ENCODE results near the gene SLC10A6. TPM values are rescaled to one million over a fixed set of nuclear protein-coding genes. Genes with fewer than 3 reads are reported as not detected.
"Not testable (repeated sequence)": the region's sequence is repeated elsewhere in the genome, so short reads cannot be mapped to it uniquely, and the experiment has no call there.

Gene SLC10A6, protein sequence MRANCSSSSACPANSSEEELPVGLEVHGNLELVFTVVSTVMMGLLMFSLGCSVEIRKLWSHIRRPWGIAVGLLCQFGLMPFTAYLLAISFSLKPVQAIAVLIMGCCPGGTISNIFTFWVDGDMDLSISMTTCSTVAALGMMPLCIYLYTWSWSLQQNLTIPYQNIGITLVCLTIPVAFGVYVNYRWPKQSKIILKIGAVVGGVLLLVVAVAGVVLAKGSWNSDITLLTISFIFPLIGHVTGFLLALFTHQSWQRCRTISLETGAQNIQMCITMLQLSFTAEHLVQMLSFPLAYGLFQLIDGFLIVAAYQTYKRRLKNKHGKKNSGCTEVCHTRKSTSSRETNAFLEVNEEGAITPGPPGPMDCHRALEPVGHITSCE
- polyA plus RNA-seq (ENCODE audit: insufficient read length in 12 of 12) = under 1 TPM in 6 of 12 donors, not detected in 6; 0.11 to 0.30 (median 0.20) TPM
- long read RNA-seq, donor 1 = 0 reads
- long read RNA-seq, donor 2 = 0 reads
- long read RNA-seq, donor 3 = 0 reads
- long read RNA-seq, donor 4 = 0 reads
- long read RNA-seq, donor 5 = 0 reads
- long read RNA-seq, donor 6 = 0 reads
- long read RNA-seq, donor 7 = 0 reads
- long read RNA-seq, donor 8 = 0 reads
- long read RNA-seq, donor 9 = 0 reads
- long read RNA-seq, donor 10 = 0 reads
- long read RNA-seq, donor 11 = 0 reads

DNA sequence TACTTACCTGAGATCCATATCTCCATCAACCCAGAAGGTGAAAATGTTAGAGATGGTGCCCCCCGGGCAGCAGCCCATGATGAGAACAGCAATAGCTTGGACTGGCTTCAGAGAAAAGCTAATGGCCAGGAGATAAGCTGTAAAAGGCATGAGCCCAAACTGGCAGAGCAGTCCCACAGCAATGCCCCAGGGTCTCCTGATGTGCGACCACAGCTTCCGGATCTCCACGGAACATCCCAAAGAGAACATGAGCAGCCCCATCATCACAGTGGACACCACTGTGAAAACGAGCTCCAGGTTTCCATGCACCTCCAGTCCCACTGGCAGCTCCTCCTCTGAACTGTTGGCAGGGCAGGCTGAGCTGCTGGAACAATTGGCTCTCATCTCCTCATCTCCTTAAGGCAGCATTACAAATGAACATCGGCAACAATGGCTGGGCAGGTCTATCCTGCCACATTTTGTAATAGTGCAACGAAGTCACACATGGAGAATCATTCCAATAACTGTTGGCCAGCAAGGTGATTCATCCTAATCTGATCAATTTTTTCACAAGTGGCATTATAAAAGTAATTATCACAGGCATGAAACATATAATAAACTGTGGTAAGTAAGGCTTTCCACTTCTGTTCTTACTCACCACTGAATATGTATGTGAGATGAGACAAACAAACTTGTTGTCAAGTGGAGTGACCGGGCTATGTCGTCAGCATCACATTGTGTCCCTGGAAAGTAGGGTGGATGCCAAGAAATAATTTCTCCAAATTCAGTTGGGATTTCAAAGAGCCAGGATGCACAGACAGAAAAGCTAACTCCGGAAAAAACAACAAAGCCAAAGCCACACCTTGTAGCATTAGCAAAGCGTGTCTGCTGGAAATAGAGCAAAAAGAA is at the start of gene SLC10A6:
Gene SLC10A6, minus strand, starts transcription at position 653 of the 888 bp plus-strand sequence. Its CDS starts 269 bp downstream, at position 384.
- peak; percentile 34 for DNase-seq

DNA sequence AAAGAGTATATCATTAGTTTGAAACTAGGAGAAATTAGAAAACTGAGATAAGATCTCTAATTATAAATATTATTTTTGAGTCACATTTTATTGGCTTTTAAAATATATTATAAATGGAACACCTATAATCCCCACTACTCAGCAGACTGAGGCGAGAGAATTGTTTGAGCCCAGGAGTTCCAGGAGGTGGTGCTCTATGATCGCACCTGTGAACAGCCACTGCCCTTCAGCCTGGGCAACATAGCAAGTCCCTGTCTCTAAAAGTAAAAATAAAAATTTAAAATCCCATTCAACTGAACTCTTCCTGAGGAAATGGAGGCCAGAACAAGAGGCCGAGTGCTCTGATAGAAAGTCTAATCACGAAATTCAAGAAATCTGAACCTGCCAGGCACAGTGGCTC is 49.4 kb upstream of the SLC10A6 start:
- no peak for DNase-seq

DNA sequence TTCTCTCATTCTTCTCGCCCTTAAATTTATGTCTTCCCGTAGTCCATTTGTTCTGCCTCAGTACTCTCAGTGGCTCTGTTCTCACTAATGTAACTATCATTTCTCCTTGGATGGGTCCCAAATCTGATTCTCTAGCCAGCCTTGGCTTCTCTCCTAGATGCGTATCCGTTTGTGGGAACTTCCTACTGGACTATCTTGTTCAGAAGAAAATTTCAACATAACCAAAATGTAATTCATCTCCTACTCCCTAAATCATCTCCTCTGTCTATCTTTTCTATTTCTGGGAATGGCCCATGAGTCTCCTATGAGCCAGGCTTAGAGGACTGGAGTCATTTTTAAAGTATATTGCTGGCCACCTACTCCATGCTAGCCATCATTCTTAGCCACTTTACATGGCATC is 47.4 kb upstream of the SLC10A6 start:
- no peak for DNase-seq

DNA sequence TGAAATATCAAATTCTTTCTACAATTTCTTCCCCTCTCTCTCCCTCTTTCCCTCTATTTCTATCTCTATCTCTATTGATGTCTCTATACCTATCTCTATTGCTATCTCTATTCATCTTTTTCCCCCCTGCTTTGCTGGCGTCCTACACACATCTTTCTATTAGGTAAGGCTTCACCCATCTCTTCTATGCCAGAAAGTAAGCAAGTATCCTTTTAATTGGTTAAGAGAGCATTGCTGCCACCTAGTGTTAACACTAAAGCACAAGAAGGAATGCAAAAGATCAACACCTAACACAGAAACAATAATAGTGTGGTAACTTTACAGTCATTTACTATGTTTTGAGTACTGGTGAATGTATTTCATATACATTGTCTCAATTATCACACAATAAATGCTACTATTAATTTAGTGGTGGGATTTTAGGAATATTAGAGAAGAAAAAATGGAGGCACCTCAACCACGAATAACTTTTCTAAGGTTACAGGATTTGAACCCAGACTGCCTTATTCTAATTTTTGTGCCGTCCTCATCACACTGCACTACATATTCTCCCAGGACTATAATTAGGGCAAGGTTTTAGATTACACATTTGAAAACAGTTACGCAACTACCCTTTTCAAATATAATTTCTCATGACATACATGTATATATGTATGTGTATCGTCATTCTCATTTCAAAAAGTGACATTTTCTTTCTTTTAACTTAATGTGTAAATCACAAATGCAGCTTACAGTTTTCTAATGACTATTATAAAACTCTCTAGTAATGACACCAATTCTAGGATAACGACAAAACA is 46.7 kb upstream of the SLC10A6 start:
- peak; percentile 63 for DNase-seq

DNA sequence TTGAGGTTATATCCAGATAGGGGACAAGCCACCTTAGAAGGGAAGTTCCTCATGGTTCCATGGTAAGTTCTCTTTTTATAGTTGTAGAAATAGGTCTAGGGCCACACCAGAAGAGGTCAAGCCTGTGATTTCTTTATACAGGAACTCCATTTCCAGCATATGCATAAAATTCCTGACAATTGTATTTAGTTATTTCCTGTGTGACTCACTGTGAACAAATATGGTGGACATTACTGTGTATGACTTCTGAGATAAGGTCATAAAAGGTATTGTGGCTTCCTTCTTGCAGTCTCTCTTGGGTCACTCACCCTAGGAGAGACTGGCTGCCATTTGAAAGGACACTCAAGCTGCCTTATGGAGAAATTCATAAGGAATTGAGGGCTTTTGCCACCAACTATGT is 45.3 kb upstream of the SLC10A6 start:
- no peak for DNase-seq

DNA sequence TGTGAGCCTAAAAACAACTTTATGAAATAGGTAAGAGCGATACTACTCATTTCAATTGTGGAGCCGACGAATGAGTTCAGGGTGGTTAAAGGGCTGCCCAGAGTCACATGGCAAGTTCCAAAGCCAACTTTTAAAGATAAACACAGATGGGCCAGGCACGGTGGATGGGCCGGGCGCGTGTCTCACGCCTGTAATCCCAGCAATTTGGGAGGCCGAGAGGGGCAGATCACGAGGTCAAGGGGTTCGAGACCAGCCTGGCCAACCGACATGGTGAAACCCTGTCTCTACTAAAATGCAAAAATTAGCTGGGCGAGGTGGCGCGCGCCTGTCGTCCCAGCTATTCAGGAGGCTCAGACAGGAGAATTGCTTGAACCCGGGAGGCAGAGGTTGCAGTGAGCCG is 44.0 kb upstream of the SLC10A6 start:
- no peak for DNase-seq

DNA sequence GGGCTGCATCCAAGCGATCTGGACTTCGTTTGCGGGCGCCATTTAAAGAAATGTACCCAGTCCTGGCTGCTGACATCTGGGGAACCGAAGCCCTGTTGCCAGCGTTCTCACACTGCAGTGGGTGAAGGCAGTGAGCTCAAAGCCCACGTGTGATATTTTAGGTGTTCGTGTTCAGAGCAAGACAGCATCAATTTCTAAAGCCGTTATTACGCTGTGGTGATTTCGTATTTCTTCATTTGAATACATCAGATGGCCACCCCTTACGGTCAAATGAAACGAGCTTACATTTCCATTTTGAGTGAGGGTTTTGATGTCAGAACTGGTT is 43.4 kb upstream of the SLC10A6 start:
- DNase-seq = no peak

DNA sequence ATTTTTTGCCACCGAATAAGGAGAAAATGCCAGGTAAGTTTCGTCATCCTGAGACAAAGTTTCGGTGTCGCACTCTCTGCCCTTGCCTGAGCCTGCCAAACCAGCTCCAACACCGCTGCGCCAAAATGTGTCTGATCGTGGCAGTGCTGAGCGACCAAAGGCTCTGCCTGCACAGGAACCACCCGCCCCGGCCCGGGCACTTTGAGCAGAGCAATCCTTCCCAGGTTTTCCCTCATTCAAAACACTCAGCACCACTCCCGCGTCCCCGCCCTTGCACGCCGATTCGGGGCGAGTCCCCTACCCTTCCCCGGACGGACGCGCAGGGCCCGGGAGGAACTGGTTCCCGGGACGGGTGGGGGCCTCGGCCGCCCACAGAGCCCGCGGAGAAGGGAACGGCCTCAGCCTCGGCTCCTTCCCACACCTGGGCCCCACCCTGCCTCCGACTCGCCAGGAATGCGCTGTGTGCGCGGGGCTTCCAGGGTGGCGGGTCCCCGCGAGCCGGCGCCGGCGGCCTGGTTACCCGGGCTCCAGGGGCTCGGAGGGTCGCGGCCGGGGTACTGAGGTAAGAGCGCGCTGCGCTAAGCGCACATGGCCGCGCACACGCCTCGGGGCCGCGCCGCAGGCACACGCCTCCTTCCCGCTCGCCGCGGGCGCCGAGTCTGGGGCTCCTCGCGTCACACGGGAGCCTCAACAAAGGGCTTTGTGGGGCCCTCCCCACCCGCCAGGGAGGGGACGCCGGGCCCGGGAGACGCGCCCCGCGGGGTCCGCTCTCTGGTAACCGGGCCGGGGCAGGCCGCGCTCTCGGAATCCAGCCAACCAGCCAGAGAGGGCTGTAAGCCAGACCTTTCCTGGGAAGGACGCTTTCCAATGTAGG is 42.8 kb upstream of the SLC10A6 start, which contains the start of gene C4orf36:
Gene C4orf36, minus strand, starts transcription at position 661 of the 874 bp plus-strand sequence. CDS start 902 bp downstream, outside the sequence.
- DNase-seq = peak; percentile 48

DNA sequence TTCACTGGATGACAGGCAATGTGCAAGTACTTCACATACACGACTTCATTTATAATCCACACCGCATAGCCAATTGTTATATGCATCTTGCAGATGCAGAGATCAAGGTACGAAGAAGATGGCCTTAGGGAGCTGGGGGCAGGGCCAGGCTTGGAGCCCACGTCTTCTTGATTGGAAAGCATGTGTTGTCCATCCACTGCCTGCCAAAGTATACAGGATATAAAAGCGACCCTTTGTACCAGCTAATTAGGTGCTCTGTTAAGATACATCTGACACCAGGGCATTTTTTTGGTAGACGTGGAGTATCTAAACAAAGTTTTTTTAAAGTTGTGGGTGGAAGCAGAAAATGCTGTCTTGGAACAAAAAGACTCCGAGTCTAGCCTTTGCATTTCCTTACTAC is 41.6 kb upstream of the SLC10A6 start:
- no peak for DNase-seq

DNA sequence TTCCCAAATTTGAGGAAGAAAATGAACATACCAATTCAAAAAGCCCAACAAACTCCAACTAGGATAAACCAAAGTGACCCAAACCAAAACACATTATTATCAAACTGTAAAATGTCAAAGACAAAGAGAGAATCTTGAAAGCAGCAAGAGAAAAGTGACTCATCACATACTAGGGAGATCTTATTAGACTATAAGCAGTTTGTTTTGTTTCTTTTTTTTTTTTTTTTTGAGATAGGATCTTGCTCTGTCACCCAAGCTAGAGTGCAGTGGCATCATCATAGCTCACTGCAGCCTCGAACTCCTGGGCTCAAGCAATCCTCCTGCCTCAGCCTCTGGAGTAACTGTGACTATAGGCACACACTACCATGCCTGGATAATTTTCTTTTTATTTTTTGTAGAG is 30.5 kb upstream of the SLC10A6 start:
- DNase-seq = no peak

DNA sequence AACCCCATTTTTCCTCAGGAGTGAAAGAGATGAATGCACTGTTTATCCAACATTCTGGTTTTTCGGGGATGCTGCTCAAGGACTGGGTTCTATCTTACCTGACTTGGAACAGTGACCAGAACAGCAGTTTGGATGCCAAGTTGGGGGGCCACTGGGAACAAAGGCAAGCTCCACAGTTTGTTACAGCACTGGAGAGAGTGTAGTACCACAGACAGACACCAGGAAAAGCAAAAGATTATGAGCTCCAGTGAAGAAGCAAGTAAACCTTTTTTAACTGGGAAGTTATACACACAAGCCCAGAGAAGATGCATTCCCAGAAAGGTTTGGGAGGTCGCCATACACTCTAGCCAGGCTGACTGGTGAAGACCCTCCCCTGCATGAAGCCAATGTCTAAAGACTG is 29.5 kb upstream of the SLC10A6 start:
- no peak for DNase-seq

DNA sequence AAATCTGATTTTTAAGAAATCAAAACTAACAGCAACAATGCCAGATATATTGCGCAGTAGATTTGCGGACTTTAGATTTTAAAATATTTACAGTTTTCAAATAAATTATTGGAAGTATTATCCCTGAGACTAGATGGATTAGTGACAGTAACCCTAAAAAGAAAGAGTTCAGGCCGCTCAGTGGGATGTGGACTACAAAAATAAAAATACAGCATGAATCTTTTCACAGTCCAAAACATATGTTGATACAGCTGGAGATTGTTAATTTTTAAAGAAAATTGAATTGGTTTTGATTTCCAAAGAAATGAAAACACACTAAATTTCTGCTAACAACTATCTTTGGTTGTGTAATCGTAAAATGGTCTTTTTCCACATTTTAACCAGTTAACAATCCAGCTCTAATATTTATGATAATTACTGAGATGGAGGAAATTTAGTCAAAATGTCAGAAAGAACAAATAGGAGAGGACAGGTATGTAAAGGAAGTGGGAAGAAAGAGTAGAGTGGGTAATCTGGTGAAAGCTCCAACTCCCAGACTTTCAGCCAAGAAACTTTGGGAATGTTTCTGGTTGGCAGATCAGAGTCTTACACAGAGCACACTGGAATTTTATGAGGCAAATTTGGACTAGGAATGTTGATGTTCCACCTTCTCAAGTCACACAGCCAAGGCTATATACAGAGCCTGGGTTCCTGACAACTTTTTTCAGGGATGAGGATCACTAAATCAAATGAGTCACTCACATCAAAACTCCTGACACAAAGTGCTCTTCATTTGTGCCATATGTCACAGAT is 27.9 kb upstream of the SLC10A6 start:
- peak; percentile 3 for DNase-seq

DNA sequence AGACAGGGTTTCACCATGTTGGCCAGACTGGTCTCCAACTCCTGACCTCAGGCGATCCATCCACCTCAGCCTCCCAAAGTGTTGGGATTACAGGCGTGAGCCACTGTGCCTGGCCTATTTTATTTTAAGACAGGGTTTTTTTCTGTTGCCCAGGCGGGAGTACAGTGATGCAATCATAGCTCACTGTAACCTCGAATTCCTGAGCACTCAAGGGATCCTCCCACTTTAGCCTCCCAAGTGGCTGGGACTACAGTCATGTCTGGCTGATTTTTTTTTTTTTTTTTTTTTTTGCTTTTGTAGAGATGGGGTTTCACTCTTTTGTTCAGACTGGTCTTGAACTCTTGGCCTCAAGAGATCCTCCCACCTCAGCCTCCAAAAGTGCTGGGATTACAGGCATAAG is 26.3 kb upstream of the SLC10A6 start:
- DNase-seq = not testable (repeated sequence)

DNA sequence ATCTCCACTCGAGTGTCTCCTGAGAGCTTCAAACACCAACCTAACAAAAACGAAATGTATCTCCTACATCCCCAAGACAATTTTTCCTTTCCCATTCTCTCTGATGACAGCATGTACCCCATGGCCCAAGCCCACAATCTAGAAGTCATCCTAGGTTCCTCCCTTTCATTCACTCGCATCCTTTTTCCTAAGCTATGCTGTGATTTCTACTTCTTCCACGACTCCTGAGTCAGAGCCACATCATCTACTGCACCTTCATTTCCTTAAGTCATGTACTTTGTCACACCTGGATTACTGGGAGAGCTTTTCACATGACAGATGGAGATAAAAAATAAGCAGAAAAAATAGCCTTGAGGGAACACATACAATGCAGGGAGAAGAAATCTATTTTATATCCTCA is 23.0 kb upstream of the SLC10A6 start:
- DNase-seq = no peak

DNA sequence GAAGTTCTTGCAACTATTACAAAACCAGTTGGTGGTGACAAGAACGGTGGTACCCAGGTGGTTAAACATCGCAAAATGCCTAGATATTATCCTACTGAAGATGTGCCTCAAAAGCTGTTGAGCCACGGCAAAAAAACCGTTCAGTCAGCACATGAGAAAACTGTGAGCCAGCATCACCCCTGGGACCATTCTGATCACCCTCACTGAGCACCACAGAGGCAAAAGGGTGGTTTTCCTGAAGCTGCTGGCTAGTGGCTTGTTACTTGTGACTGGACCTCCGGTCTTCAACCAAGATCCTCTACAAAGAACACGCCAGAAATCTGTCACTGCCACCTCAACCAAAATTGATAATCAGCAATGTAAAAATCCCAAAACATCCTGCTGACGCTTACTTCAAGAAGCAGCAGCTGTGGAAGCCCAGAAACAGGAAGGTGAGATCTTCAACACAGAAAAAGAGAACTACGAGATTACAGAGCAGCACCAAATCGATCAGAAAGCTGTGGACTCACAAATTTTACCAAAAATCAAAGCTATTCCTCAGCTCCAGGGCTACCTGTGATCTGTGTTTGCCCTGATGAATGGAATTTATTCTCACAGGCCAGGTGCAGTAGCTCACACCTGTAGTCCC is 21.4 kb upstream of the SLC10A6 start:
- DNase-seq = no peak

DNA sequence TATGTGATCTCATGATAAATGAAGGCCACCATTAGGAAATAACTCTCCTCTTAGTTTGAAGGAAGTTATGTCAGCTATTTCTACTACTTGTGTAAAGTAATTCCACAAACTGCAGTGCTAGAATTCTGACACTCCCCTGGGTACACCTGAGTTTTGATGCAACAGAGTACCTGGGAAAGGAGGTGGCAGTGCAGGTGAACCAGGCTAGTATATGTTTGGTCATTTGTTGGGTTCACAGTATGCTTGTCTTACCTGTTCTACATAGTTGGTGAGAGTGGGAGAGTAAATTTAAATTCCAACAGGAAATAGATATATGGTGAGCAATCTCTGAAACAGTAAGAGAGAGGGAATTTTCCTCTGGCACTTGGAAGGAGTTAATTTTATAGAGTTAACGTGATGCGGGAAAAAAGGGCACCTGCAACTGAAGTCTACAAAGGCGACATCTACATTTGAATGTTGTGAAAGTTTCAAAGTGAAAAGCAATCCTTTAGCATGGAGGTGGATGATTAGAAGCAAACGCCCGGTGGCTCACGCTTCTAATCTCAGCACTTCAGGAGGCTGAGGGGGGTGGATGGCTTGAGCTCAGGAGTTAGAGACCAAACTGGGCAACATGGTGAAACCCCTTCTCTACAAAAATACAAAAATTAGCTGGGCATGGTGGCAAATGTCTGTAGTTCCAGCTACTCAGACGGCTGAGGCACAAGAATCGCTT is 8.3 kb upstream of the SLC10A6 start:
- DNase-seq = no peak

DNA sequence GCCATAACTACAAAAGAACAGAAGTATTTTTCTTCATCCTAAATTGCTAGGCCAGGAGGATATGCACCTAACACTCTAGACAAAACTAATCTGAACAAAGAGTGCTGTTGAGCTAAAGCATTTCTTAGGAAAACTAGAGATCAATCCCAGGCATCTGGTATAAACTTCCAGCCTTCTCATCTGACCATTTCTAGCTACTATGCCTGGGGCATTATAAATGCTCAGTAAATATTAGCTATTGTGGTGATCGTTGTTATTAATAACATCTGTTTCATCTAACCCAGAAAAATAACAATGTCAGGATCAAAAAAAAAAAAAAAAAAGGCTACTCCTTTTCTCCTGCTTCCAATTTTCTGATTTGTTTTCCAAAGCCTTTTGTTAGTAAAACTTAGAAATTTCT is 7.7 kb upstream of the SLC10A6 start:
- DNase-seq = no peak

DNA sequence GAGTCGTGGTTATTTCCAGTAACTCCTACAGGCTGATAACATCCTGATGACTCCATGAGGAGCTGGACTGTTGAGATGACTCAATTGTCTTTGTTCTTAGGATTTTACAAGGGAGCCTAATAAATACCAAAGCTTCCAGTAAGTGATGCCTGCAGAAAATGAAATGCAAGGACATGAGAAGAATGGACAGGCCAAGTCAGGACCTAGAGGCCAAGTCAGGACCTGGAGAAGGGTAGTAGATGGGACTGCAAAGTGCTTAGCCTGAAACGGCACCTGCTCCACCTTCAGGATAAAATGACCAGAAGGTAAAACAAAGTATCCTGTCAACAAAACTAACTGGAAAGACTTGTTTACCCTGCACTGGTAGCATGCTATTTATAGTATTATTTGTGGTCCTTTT is 6.4 kb upstream of the SLC10A6 start:
- no peak for DNase-seq

DNA sequence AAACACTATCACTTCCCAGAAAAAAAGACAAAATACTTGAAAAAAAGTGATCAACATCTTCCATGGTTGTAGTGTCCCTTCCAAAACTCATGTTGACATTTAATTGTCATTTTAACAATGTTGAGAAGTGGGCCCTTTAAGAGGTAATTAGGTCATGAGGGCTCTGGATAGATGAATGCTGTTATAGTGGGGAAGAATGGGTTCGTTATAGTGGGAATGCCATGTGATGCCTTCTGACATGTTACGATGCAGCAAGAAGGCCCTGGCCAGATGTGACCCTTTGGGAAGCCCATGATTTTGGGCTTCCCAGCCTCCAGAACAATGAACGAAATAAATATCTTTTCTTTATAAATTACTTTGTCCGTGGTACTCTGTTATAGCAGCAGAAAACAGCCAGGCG is 4.0 kb upstream of the SLC10A6 start:
- no peak for DNase-seq
